ENCODE measurements around the gene LIME1.

Gene LIME1

GRCh38 chr20:63765902-63766301, 29.4 kb downstream of the LIME1 start:
- no peaks in the 10 kb centered on the region for H3K27me3 ChIP-seq (ENCODE audit: control insufficient read depth in 3 of 3, insufficient read depth in 3 of 3, low read depth in 1 of 3, low read length in 3 of 3)
- WGBS, 2 donors (ENCODE audit: extremely low coverage in 2 of 2, insufficient read length in 2 of 2, insufficient replicate concordance in 1 of 2): no CpG with 5 or more reads among the region's 7 CpGs
- H4K91ac ChIP-seq (ENCODE audit: low read depth, low read length, poor library complexity): no peak overlapping the region
- H2BK15ac ChIP-seq (ENCODE audit: low read length): no peak overlapping the region
- peaks cover 3 to 65% of the 10 kb centered on the region in 2 donors for H3K36me3 ChIP-seq (replicated peaks in 1 of 2; ENCODE audit: control insufficient read depth in 2 of 2, insufficient read depth in 2 of 2, low read length in 2 of 2)
- no peak overlapping the region for H2BK120ac ChIP-seq (ENCODE audit: low read depth, low read length)
- H3K4ac ChIP-seq (ENCODE audit: low read length): no peak overlapping the region
- no peak overlapping the region for H2AFZ ChIP-seq (ENCODE audit: low read length)
- H3K4me3 ChIP-seq (ENCODE audit: low read length in 2 of 2): no peak overlapping the region
- H4K8ac ChIP-seq (ENCODE audit: low read depth, low read length): no peak overlapping the region
- H3K9ac ChIP-seq (ENCODE audit: low read depth, low read length, poor library complexity): no peak overlapping the region
- H3K79me1 ChIP-seq (ENCODE audit: low read depth, low read length): peaks cover 3% of the 10 kb centered on the region
- no peak overlapping the region for H3K4me2 ChIP-seq (ENCODE audit: insufficient read depth, low read length, poor library complexity, severe bottlenecking)
- H3K23ac ChIP-seq (ENCODE audit: low read depth, low read length, poor library complexity): no peak overlapping the region
- H3K14ac ChIP-seq (ENCODE audit: low read length): no peak overlapping the region
- H3K18ac ChIP-seq (ENCODE audit: low read length): no peak overlapping the region
- H2AK5ac ChIP-seq (ENCODE audit: low read depth, low read length): no peak overlapping the region
- no peak overlapping the region for H2BK5ac ChIP-seq (ENCODE audit: low read length)
- DNase-seq (ENCODE audit: low spot score): no peak
- no peak overlapping the region for H2BK12ac ChIP-seq (ENCODE audit: low read length)
- peaks cover 0 to 2% of the 10 kb centered on the region in 2 donors for H3K9me3 ChIP-seq (replicated peaks in 1 of 2; ENCODE audit: control insufficient read depth in 2 of 2, insufficient read depth in 1 of 2, low read depth in 1 of 2, low read length in 2 of 2)
- H3K4me1 ChIP-seq (ENCODE audit: control insufficient read depth in 2 of 2, insufficient read depth in 1 of 2, low read depth in 1 of 2, low read length in 2 of 2): no peaks in the 10 kb centered on the region
- no peak overlapping the region for H3K27ac ChIP-seq (replicated peaks; ENCODE audit: low read length)

GRCh38 chr20:63766695-63767426, 30.4 kb downstream of the LIME1 start:
- DNase-seq (ENCODE audit: low spot score): no peak
- Histone ChIP-seq H3K4me1 (ENCODE audit: control insufficient read depth in 2 of 2, insufficient read depth in 1 of 2, low read depth in 1 of 2, low read length in 2 of 2) (no peaks in the 10 kb centered on the region), H3K4me3 (ENCODE audit: low read length in 2 of 2) (no peak overlapping the region), H2BK120ac (ENCODE audit: low read depth, low read length) (no peak overlapping the region), H3K23ac (ENCODE audit: low read depth, low read length, poor library complexity) (no peak overlapping the region), H2AK5ac (ENCODE audit: low read depth, low read length) (no peak overlapping the region), H3K9ac (ENCODE audit: low read depth, low read length, poor library complexity) (no peak overlapping the region), H3K79me1 (ENCODE audit: low read depth, low read length) (peaks cover 3% of the 10 kb centered on the region), H3K18ac (ENCODE audit: low read length) (no peak overlapping the region), H3K27ac (replicated peaks; ENCODE audit: low read length) (no peak overlapping the region), H2BK5ac (ENCODE audit: low read length) (peak overlapping the region; percentile 39), H3K27me3 (ENCODE audit: control insufficient read depth in 3 of 3, insufficient read depth in 3 of 3, low read depth in 1 of 3, low read length in 3 of 3) (no peaks in the 10 kb centered on the region), H3K14ac (ENCODE audit: low read length) (no peak overlapping the region), H2BK15ac (ENCODE audit: low read length) (no peak overlapping the region), H3K4me2 (ENCODE audit: insufficient read depth, low read length, poor library complexity, severe bottlenecking) (no peak overlapping the region), H2BK12ac (ENCODE audit: low read length) (no peak overlapping the region), H3K36me3 (replicated peaks in 1 of 2; ENCODE audit: control insufficient read depth in 2 of 2, insufficient read depth in 2 of 2, low read length in 2 of 2) (peaks cover 3 to 73% of the 10 kb centered on the region in 2 donors), H4K91ac (ENCODE audit: low read depth, low read length, poor library complexity) (no peak overlapping the region), H3K4ac (ENCODE audit: low read length) (no peak overlapping the region), H4K8ac (ENCODE audit: low read depth, low read length) (no peak overlapping the region), H3K9me3 (replicated peaks in 1 of 2; ENCODE audit: control insufficient read depth in 2 of 2, insufficient read depth in 1 of 2, low read depth in 1 of 2, low read length in 2 of 2) (peaks cover 0 to 2% of the 10 kb centered on the region in 2 donors), H2AFZ (ENCODE audit: low read length) (no peak overlapping the region)
- WGBS, 2 donors (ENCODE audit: extremely low coverage in 2 of 2, insufficient read length in 2 of 2, insufficient replicate concordance in 1 of 2): no CpG with 5 or more reads among the region's 38 CpGs

GRCh38 chr20:63767456-63767855, 31.0 kb downstream of the LIME1 start:
- Histone ChIP-seq H4K91ac (ENCODE audit: low read depth, low read length, poor library complexity) (no peak overlapping the region), H3K14ac (ENCODE audit: low read length) (no peak overlapping the region), H2BK5ac (ENCODE audit: low read length) (peak overlapping the region; percentile 39), H3K9ac (ENCODE audit: low read depth, low read length, poor library complexity) (no peak overlapping the region), H3K27me3 (ENCODE audit: control insufficient read depth in 3 of 3, insufficient read depth in 3 of 3, low read depth in 1 of 3, low read length in 3 of 3) (no peaks in the 10 kb centered on the region), H3K79me1 (ENCODE audit: low read depth, low read length) (peaks cover 3% of the 10 kb centered on the region), H4K8ac (ENCODE audit: low read depth, low read length) (no peak overlapping the region), H3K9me3 (replicated peaks in 1 of 2; ENCODE audit: control insufficient read depth in 2 of 2, insufficient read depth in 1 of 2, low read depth in 1 of 2, low read length in 2 of 2) (peaks cover 0 to 2% of the 10 kb centered on the region in 2 donors), H3K4me3 (ENCODE audit: low read length in 2 of 2) (no peak overlapping the region), H2AK5ac (ENCODE audit: low read depth, low read length) (no peak overlapping the region), H2BK12ac (ENCODE audit: low read length) (no peak overlapping the region), H2BK15ac (ENCODE audit: low read length) (no peak overlapping the region), H3K36me3 (replicated peaks in 1 of 2; ENCODE audit: control insufficient read depth in 2 of 2, insufficient read depth in 2 of 2, low read length in 2 of 2) (peaks cover 3 to 70% of the 10 kb centered on the region in 2 donors), H2AFZ (ENCODE audit: low read length) (no peak overlapping the region), H3K4me2 (ENCODE audit: insufficient read depth, low read length, poor library complexity, severe bottlenecking) (no peak overlapping the region), H3K4me1 (ENCODE audit: control insufficient read depth in 2 of 2, insufficient read depth in 1 of 2, low read depth in 1 of 2, low read length in 2 of 2) (no peaks in the 10 kb centered on the region), H2BK120ac (ENCODE audit: low read depth, low read length) (no peak overlapping the region), H3K23ac (ENCODE audit: low read depth, low read length, poor library complexity) (peak overlapping the region; percentile 67), H3K27ac (replicated peaks; ENCODE audit: low read length) (no peak overlapping the region), H3K18ac (ENCODE audit: low read length) (no peak overlapping the region), H3K4ac (ENCODE audit: low read length) (no peak overlapping the region)
- WGBS, 2 donors (ENCODE audit: extremely low coverage in 2 of 2, insufficient read length in 2 of 2, insufficient replicate concordance in 1 of 2): no CpG with 5 or more reads among the region's 18 CpGs
- DNase-seq (ENCODE audit: low spot score): no peak

GRCh38 chr20:63767886-63768285, 31.4 kb downstream of the LIME1 start:
- no peak overlapping the region for H3K27ac ChIP-seq (replicated peaks; ENCODE audit: low read length)
- peaks cover 3% of the 10 kb centered on the region for H3K79me1 ChIP-seq (ENCODE audit: low read depth, low read length)
- no peak overlapping the region for H4K8ac ChIP-seq (ENCODE audit: low read depth, low read length)
- no peak overlapping the region for H3K14ac ChIP-seq (ENCODE audit: low read length)
- peak overlapping the region; percentile 67 for H3K23ac ChIP-seq (ENCODE audit: low read depth, low read length, poor library complexity)
- no peak overlapping the region for H2BK120ac ChIP-seq (ENCODE audit: low read depth, low read length)
- H3K9me3 ChIP-seq (replicated peaks in 1 of 2; ENCODE audit: control insufficient read depth in 2 of 2, insufficient read depth in 1 of 2, low read depth in 1 of 2, low read length in 2 of 2): peaks cover 0 to 2% of the 10 kb centered on the region in 2 donors
- no peak overlapping the region for H2BK15ac ChIP-seq (ENCODE audit: low read length)
- no peaks in the 10 kb centered on the region for H3K4me1 ChIP-seq (ENCODE audit: control insufficient read depth in 2 of 2, insufficient read depth in 1 of 2, low read depth in 1 of 2, low read length in 2 of 2)
- peak overlapping the region; percentile 39 for H2BK5ac ChIP-seq (ENCODE audit: low read length)
- H3K4me3 ChIP-seq (ENCODE audit: low read length in 2 of 2): no peak overlapping the region
- DNase-seq (ENCODE audit: low spot score): no peak
- no peak overlapping the region for H2AK5ac ChIP-seq (ENCODE audit: low read depth, low read length)
- no CpG with 5 or more reads among the region's 7 CpGs for whole genome bisulfite sequencing, 2 donors (ENCODE audit: extremely low coverage in 2 of 2, insufficient read length in 2 of 2, insufficient replicate concordance in 1 of 2)
- no peak overlapping the region for H4K91ac ChIP-seq (ENCODE audit: low read depth, low read length, poor library complexity)
- no peak overlapping the region for H3K9ac ChIP-seq (ENCODE audit: low read depth, low read length, poor library complexity)
- H3K4ac ChIP-seq (ENCODE audit: low read length): no peak overlapping the region
- peaks cover 3 to 66% of the 10 kb centered on the region in 2 donors for H3K36me3 ChIP-seq (replicated peaks in 1 of 2; ENCODE audit: control insufficient read depth in 2 of 2, insufficient read depth in 2 of 2, low read length in 2 of 2)
- no peak overlapping the region for H3K4me2 ChIP-seq (ENCODE audit: insufficient read depth, low read length, poor library complexity, severe bottlenecking)
- peak overlapping the region; percentile 19 for H3K18ac ChIP-seq (ENCODE audit: low read length)
- H2AFZ ChIP-seq (ENCODE audit: low read length): no peak overlapping the region
- H2BK12ac ChIP-seq (ENCODE audit: low read length): no peak overlapping the region
- H3K27me3 ChIP-seq (ENCODE audit: control insufficient read depth in 3 of 3, insufficient read depth in 3 of 3, low read depth in 1 of 3, low read length in 3 of 3): no peaks in the 10 kb centered on the region

Data from neuronal stem cell (in vitro differentiated cells).